GM21390 (cell line): Measurements from ENCODE around the gene MYLK4.

Experiments used
- ATAC-seq: cut with Tn5 transposase; IDR thresholded peaks from one replicate; pipeline ENCODE4 v1.9.1; 2021; ENCODE audit not compliant: unreplicated experiment

Gene MYLK4

GRCh38 chr6:2665146-2666070 is 85.3 kb downstream of the MYLK4 start:
- no peak for ATAC-seq

DNA sequence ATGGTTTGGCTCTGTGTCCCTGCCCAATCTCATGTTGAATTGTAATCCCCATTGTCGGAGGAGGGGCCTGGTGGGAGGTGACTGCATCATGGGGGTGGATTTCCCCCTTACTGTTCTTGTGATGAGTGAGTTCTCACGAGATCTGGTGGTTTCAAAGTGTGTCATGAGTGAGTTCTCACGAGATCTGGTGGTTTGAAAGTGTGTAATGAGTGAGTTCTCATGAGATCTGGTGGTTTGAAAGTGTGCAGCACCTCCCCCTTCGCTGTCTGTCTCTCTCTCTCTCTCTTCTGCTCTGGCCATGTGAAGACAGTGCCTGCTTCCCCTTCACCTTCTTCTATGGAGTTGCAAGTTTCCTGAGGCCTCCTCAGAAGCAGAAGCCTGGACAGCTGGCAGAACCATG is 87.6 kb downstream of the MYLK4 start:
- ATAC-seq, result no peak

GRCh38 chr6:2661651-2662050 is 89.1 kb downstream of the MYLK4 start:
- ATAC-seq, result no peak

- no peak for ATAC-seq
These were observed 90.8 kb downstream of the MYLK4 start for GRCh38 chr6:2659882-2660281.

- ATAC-seq, result no peak
These were observed 91.3 kb downstream of the MYLK4 start for GRCh38 chr6:2659381-2659780.

DNA sequence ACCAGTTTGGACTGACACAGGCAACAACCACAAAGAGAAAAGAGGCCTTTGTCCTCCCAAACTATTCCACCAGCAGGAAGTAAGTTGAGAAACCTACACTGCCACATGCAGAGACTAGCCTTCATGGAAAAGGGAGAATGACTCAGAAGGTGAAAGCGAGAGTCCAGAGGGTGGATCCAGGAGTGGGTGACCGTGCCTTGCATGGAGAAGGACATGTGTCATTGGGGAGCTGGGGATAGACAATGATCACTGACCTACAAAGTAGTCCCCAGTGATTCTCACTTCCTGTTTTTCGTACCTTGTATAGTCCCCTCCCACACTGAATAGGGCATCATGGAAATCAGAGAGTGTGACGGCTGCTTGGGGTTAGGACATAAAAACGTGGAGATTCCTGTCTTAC is 91.9 kb downstream of the MYLK4 start:
- peak; percentile 90 for ATAC-seq

- ATAC-seq, result no peak
These were observed 94.2 kb downstream of the MYLK4 start for GRCh38 chr6:2656460-2657079.

DNA sequence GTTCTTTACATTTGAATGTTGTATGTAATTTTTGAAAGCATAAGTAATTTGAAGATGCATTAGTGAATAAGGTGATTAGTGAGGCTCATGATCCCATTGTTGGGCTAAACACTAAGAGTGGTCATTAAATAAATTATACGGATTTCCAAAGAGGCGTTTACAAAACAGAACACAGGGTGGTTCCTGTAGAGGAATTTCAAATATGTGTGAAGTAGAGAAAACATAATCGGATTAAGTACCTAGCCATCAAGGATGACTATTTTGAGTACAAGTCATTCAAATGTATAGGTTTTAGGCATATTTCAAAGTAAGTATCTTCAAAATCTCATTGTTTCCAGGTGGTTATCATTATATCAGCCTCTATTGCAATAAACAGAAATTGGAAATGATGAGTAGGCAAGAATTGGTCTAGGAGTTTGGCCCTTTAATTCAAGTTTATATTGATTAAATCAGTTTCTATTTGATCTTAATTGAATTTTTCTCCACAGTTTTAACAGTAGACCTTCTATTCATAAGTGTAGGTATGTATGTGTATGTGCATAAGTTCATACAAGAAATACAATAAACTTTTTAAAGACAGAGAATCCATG is 94.8 kb downstream of the MYLK4 start:
- no peak for ATAC-seq

GRCh38 chr6:2653369-2654032 is 97.2 kb downstream of the MYLK4 start:
- no peak for ATAC-seq

- no peak for ATAC-seq
These were observed 98.1 kb downstream of the MYLK4 start for GRCh38 chr6:2652611-2653010.

DNA sequence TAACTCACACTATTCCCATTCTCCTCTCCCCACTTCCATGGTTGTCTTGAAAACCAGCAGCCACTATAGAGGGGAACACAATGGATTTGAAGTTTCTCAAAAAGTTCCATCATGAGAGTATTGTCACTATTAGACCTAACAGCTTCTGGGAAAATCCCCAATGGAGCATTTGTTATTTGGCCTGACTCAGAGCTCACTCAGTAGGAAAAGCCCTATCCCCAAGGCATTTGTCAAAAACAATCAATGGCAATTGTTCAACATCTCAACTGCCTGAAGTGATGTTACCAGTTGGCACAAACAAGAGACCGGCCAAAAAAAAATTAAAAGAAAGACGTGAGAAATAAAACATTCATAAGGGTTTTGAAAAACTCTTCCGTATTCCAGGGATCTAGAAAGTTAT is 98.8 kb downstream of the MYLK4 start:
- no peak for ATAC-seq

DNA sequence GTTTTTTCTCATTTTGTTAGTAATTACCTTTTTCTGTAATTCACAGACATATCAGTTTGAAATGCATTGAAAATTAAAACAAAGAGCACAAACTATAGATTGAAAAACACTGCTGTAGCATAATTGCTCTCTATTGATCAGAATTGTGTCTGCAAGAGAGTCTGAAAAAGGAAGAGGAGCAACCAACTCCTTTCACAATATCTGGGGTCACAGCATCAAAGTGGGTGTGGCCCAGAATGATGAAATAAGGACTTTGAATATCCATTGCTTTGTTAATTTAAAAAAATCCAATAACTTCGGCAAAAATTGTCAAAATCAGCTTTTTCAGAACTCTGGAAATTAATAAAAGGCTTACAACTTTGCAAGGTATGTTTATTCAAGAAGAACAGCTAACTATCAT is 99.2 kb downstream of the MYLK4 start:
- no peak for ATAC-seq

GRCh38 chr6:2646346-2646745 is 104.4 kb downstream of the MYLK4 start:
- no peak for ATAC-seq

GRCh38 chr6:2643935-2644539 is 106.7 kb downstream of the MYLK4 start:
- ATAC-seq, result no peak

GRCh38 chr6:2643130-2643529 is 107.6 kb downstream of the MYLK4 start:
- no peak for ATAC-seq

DNA sequence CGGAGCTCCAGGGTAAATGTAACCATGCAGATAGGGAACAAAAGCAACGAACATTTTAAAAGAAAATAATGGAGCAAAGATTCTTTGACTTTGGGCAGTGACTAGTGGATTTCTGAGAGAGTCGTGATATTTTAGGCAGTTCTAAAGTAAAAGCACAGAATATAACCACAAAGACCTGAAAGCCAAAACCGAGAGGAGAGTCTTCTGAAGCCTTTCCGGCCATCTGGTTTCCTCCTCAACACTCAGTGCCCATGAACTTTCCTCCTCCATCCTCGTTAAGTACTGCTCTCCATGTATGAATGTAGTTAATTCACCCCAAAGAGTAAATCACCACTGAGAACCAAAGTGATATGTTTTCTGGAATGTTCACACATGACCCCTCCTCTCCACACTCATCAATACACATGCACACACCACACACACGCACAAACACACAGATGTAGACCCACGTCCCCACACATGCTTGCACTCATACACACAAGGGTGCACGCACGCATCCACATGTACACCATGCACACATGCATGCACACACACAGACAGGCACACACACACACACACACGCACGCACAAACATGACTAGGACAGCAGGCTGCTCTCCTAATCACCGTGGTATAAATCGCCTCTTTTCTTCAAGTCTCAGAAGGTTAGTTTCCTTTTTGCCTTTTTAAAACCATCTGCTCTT is 109.5 kb downstream of the MYLK4 start:
- ATAC-seq, result peak; percentile 64

DNA sequence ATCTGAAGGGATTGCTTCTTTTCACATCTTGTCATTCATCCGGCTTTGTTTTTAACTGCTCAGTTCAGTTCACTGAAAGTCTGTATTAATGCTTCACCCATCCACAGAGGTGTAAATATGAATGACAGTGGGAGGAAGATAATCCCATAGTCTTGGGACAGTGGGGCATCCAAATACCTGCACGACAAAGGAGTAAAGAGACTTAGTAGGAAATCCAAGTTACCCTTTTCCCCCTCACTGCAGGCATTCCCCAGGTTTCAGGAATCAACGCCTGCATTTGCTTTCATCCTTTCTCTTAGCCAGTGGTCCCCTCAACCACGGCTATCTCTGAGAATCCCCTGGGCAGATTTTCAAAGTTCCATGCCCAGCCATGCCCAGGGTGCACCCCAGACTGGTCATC is 110.2 kb downstream of the MYLK4 start:
- ATAC-seq, result no peak

- no peak for ATAC-seq
These were observed 110.8 kb downstream of the MYLK4 start for GRCh38 chr6:2639896-2640295.

GRCh38 chr6:2639167-2639566 is 111.6 kb downstream of the MYLK4 start:
- no peak for ATAC-seq

DNA sequence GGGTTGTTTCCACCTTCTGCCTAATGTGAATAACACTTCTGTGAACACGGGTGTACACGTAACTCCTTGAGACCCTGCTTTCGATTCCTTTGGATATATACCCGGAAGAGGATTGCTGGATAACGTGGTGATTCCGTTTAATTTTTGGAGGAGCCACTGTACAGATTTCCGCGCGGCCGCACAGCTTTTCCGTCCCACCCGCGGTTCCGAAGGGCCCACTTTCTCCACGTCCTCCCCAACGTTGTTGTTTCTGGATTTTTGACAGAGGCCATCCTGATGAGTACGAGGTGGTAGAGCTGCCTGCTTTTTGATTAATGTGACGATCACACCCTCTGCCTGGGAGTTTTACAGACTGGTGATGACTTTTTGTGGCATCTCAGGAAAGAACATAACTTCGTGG is 114.0 kb downstream of the MYLK4 start:
- ATAC-seq, result no peak

DNA sequence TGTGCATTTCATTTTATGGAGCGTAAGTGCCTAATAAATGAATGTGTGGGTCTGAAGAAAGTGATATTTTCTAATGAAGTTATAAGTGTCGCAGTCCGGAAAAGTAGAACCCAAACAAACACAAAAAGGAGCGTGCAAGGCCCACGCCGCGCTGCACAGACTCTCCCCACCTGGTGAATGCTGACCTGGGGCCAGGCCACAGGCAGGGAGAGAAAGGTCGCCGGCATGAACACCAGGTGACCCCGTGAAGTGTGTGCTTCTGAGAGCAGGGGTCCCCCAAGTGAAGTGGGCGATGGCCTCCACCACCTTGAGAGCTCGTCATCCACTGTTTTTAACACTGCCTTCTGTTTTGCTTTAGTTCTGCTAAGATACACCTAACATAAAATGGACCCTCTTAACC is 114.8 kb downstream of the MYLK4 start:
- ATAC-seq, result no peak
